Common myeloid progenitor, CD34-positive (primary cell): ENCODE results near the gene DNMT1.

Experiments used
- CTCF ChIA-PET: fragments of 350-600 bp; sonication (Branson Sonifier 250); formaldehyde crosslinking; loops from one replicate; lab custom pipeline; 2021; ENCODE audit warnings: antibody characterized with exemption; lab: Charles Lee
- POLR2A ChIA-PET: fragments of 350-600 bp; sonication (Branson Sonifier 250); formaldehyde crosslinking; loops from one replicate; lab custom pipeline; 2021; ENCODE audit warnings: antibody characterized with exemption; lab: Charles Lee
- DNase-seq, 3 donors: peaks; one replicate each; pipeline versions ENCODE4 v3.0.0 to v3.0.0-alpha.2; 2013
- H3K27ac ChIP-seq, 2 experiments: 1 replicate in 1 of 2; 2 replicates in 1 of 2; pipeline ENCODE4 v1.7.0; 2013; ENCODE audit warnings: inconsistent platforms in 2 of 2, low read length in 2 of 2, mild to moderate bottlenecking in 2 of 2, low read depth in 1 of 2, moderate library complexity in 1 of 2; ENCODE audit not compliant: severe bottlenecking in 2 of 2, insufficient read depth in 1 of 2, poor library complexity in 1 of 2
- H3K27me3 ChIP-seq, 5 experiments: replicated peaks in 2 of 5; 1 replicate in 3 of 5; 2 replicates in 2 of 5; pipeline versions ENCODE4 v1.6.1 to v1.7.0; 2013; ENCODE audit warnings: low read length in 4 of 5, mild to moderate bottlenecking in 2 of 5, moderate library complexity in 2 of 5, inconsistent platforms in 1 of 5; ENCODE audit not compliant: insufficient read depth in 5 of 5, control insufficient read depth in 4 of 5
- H3K36me3 ChIP-seq, 4 experiments: 1 replicate in 2 of 4; 2 replicates in 2 of 4; pipeline versions ENCODE4 v1.6.1 to v1.7.0; 2013; ENCODE audit warnings: low read length in 3 of 4, control low read depth in 1 of 4, mild to moderate bottlenecking in 1 of 4; ENCODE audit not compliant: control insufficient read depth in 4 of 4, insufficient read depth in 4 of 4
- H3K4me1 ChIP-seq, 4 experiments: 1 replicate in 3 of 4; 2 replicates in 1 of 4; pipeline versions ENCODE4 v1.6.1 to v1.7.1; 2013; ENCODE audit warnings: low read length in 3 of 4, mild to moderate bottlenecking in 3 of 4, control low read depth in 1 of 4, inconsistent platforms in 1 of 4, moderate library complexity in 1 of 4; ENCODE audit not compliant: control insufficient read depth in 4 of 4, insufficient read depth in 4 of 4; ENCODE audit errors: control extremely low read depth in 1 of 4
- H3K4me3 ChIP-seq, 7 experiments: 1 replicate in 4 of 7; 2 replicates in 3 of 7; pipeline versions ENCODE4 v1.5.1 to v1.7.0; 2013; ENCODE audit warnings: mild to moderate bottlenecking in 7 of 7, low read length in 6 of 7, moderate library complexity in 6 of 7, inconsistent platforms in 2 of 7, low read depth in 2 of 7, control low read depth in 1 of 7; ENCODE audit not compliant: insufficient read depth in 4 of 7, control insufficient read depth in 1 of 7; ENCODE audit errors: extremely low read depth in 1 of 7
- H3K9me3 ChIP-seq, 5 experiments: 1 replicate in 4 of 5; 2 replicates in 1 of 5; pipeline versions ENCODE4 v1.6.1 to v1.7.1; 2013; ENCODE audit warnings: low read length in 4 of 5, mild to moderate bottlenecking in 2 of 5, inconsistent platforms in 1 of 5, low read depth in 1 of 5, moderate library complexity in 1 of 5; ENCODE audit not compliant: control insufficient read depth in 4 of 5, insufficient read depth in 2 of 5; ENCODE audit errors: control extremely low read depth in 1 of 5
- WGBS: methylation state at CpG from one replicate; pipeline ENCODE4 v1.1.5; 2013; ENCODE audit not compliant: insufficient coverage; 5-methylcytosine and 5-hydroxymethylcytosine counted together

Gene DNMT1

DNA sequence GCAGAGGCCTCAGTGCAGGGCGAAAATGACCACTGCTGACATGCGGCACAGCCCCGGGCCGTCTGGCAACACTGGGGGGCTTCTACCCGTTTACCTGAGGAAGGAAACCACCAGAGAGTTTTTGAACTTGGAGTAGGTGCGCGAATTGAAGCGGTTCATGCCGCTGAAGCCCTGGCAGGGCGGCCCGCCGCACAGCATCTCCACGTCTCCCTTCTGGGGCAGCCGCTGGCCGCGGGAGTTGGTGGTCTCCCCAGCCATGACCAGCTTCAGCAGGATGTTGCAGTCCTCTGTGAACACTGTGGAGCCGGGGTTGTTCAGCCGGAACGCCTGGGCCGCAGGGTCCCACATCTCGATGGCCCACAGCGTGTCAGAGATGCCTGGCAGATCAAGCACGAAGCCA lies 54.8 kb downstream of the DNMT1 start:
- ChIA-PET POLR2A (no interaction called here), CTCF (no interaction called here)
- WGBS, result 96% methylated on average over 23 of the region's 23 CpGs
- Histone ChIP-seq H3K27ac (no peak overlapping the region), H3K4me1 (no peaks in the 10 kb centered on the region), H3K27me3 (no peaks in the 10 kb centered on the region), H3K36me3 (peaks cover 5 to 94% (median 78%) of the 10 kb centered on the region in 4 experiments), H3K9me3 (no peaks in the 10 kb centered on the region), H3K4me3 (no peak overlapping the region)
- no peak for DNase-seq

DNA sequence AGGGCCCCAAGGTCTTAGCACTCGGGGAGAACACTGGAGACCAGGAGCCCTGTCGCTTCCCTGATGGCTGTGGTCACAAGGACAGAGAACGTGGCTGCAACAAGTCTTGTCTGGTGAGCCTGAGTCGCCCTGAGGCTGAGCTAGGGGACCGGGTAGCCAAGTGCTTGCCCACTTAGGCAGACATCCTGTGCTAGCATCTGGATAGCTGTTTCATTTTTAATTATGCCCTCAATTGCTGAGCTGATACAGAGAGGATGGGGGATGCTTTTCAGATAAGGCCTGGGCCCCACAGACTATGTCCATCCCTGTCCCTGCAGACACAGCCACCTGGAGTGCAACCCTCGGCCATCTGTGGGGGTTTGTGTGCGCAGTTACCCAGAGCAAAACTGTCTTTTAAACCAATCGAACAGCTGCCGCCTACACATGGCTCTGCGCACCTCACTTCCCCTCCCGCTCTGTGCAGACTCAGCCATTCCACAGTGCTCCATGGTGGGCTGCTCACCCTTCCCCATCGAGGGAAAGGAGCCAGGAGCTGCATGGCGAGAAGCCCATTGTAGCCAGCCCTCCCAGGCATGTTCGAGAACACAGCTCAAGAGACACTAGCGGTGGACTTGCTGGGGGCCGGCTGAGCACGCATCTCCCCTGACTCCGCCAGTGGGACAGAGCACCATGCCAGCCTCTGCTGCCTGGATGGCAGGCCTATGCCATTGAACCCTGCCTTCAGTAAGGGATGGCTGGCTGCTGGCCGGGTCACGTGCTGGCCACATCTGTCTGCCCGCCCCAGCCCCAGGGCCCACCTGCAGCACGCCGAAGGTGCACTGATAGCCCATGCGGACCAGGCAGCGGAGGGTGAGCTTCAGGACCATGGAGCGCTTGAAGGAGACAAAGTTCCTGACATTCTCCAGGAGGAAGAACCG lies 55.6 kb downstream of the DNMT1 start:
- ChIA-PET CTCF (no interaction called here), POLR2A (interaction anchor here (0.6 kb wide), 1 partner anchor 25 kb away, joined by 3 read pairs; no protein-coding TSS in a partner anchor)
- whole genome bisulfite sequencing, result 98% methylated on average over 26 of the region's 27 CpGs
- H3K27me3 ChIP-seq, result no peaks in the 10 kb centered on the region
- H3K4me3 ChIP-seq, result no peak overlapping the region
- peaks cover 7 to 93% (median 73%) of the 10 kb centered on the region in 4 experiments for H3K36me3 ChIP-seq
- H3K4me1 ChIP-seq, result no peaks in the 10 kb centered on the region
- H3K9me3 ChIP-seq, result no peaks in the 10 kb centered on the region
- DNase-seq, result no peak
- no peak overlapping the region for H3K27ac ChIP-seq

DNA sequence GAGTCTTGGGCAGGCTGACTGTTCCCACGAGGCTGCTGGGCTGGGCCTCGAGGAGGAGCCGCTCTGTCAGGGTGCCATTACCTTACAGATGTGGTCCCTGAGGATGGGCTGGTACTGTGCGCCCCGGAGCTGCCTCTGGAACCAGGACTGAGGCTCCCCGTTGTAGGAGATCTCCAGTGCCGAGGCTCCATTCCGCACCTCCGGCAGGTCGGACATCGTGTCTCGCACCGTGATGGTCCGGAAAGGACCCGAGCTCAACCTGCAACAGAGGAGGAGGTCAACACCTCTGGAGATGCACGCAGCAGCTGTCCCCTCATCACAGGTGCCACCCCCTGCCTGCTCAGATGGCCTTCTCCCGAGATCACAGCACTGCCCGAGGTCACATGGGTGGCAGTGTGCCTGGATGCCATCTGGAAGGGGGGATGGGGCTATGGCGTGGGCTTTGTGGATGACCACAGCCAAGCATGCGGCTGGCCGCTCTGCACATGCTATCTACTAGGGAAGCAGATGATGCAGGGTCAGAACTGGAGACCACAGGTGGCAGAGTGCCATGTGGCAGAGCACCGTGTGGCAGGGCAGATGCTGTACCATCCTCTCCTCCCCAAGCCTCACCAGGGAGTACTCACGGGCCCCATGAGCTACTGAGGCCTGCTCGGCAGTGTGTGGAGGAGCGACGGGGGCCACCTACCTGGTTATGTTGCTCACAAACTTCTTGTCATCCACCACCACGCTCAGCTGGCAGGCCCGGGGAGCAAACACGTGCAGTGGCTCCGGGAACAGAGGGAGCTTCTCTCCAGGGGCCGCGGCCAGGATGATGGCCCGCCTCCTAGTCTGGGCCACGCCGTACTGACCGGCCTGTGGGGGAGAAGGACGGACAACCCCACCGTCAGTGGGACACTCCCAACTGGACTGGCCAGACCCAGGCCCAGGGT lies 56.7 kb downstream of the DNMT1 start:
- peaks cover 2 to 94% (median 73%) of the 10 kb centered on the region in 4 experiments for H3K36me3 ChIP-seq
- H3K27me3 ChIP-seq, result no peaks in the 10 kb centered on the region
- H3K27ac ChIP-seq, result no peak overlapping the region
- ChIA-PET CTCF (interaction anchor here (0.8 kb wide), 1 partner anchor 16 kb away, joined by 4 read pairs; no protein-coding TSS in a partner anchor), POLR2A (no interaction called here)
- no peak overlapping the region for H3K4me3 ChIP-seq
- no peaks in the 10 kb centered on the region for H3K9me3 ChIP-seq
- no peaks in the 10 kb centered on the region for H3K4me1 ChIP-seq
- WGBS, result 97% methylated on average over 37 of the region's 38 CpGs
- DNase-seq, result no peak

DNA sequence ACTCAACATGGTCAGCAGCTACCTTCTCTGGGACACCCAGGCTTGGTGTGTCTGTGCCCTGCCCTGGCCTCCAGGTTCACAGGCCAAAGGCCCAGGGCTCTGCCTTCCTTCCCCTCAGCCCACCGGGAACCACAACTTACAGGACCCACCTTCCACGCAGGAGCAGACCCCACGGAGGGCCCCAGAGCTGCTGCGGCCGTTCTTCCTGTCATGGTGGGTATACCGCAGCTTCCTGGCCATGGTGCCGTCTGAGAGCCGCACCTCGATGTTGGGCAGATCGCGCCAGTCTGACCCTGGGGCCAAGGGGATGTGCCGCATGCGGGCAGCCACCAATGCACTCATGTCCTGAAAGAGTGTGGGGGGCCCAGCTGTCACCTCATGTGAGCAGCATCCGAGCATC lies 57.8 kb downstream of the DNMT1 start:
- Histone ChIP-seq H3K9me3 (no peaks in the 10 kb centered on the region), H3K36me3 (peaks cover 2 to 93% (median 68%) of the 10 kb centered on the region in 4 experiments), H3K4me1 (no peaks in the 10 kb centered on the region), H3K27me3 (no peaks in the 10 kb centered on the region), H3K4me3 (no peak overlapping the region), H3K27ac (no peak overlapping the region)
- ChIA-PET CTCF (no interaction called here), POLR2A (no interaction called here)
- 94% methylated on average over 14 of the region's 14 CpGs for WGBS
- DNase-seq, result no peak

DNA sequence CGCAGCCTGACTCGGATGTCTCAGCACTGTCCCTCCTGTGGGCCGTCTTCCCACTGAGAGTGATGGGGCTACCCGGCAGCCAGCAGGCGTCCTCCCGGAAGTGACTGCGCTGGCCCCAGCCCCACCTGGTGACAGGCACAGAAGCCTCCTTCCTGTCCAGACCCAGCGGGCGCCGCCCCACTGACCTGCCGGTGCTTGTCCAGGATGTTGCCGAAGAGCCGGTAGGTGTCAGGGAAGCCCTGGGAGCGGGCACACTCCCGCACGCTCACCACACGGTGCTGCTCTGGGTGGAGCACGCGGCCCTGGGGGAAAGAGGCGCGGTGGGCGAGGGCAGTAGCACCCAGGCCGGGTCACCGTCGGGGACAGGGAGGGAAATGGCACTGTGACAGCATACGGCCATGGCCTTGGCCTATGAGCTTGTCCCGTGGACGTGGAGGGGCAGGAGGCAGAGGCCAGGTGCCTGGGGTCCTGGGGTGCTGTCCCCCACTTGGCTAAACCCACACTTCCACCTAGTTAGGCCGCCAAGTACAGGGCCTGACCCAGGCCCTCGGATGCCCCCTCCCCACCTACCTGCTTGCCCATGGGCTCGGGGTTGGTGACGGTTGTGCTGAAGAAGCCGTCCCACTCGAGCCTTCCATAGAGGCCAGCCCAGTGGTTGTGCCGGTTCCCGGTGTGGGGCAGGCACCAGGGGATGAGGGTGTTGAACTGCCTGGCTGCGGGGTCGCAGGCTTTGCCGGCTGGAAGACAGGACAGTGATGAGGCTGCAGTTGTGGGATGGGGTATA lies 59.0 kb downstream of the DNMT1 start:
- H3K27me3 ChIP-seq, result no peaks in the 10 kb centered on the region
- POLR2A ChIA-PET, result interaction anchor here (0.6 kb wide), 1 partner anchor 7 kb away, joined by 3 read pairs; no protein-coding TSS in a partner anchor
- CTCF ChIA-PET, result interaction anchor here (0.8 kb wide), 1 partner anchor 47 kb away, joined by 3 read pairs; no protein-coding TSS in a partner anchor
- WGBS, result 98% methylated on average over 39 of the region's 39 CpGs
- no peaks in the 10 kb centered on the region for H3K9me3 ChIP-seq
- peaks cover 2 to 91% (median 65%) of the 10 kb centered on the region in 4 experiments for H3K36me3 ChIP-seq
- DNase-seq, result no peak
- no peak overlapping the region for H3K4me3 ChIP-seq
- no peaks in the 10 kb centered on the region for H3K4me1 ChIP-seq
- no peak overlapping the region for H3K27ac ChIP-seq

DNA sequence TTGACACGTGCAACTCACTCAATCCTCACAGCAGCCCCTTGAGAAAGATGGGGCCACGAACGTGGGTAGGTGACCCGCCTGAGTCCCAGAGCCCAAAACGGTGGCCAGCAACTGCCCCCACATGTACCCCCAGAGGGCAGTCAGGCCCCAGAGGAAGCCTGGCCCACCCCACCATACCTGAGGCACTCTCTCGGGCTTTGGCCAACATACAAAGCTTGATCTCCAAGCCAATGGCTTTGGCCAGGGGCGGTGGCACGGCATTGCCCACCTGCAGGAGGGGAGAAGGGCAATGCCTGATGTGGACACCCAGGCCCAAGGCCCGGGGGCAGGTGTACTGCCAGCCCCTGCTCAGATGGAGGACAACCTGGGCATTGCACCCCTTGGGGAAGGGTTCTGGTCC lies 60.7 kb downstream of the DNMT1 start:
- CTCF ChIA-PET, result interaction anchor here (2.5 kb wide), 1 partner anchor 8 kb away, joined by 7 read pairs; no protein-coding TSS in a partner anchor

More for the DNA sequence above, 60.7 kb downstream of the DNMT1 start:
- Histone ChIP-seq H3K4me3 (no peak overlapping the region), H3K27ac (no peak overlapping the region), H3K4me1 (no peaks in the 10 kb centered on the region), H3K27me3 (no peaks in the 10 kb centered on the region), H3K36me3 (peaks cover 2 to 81% (median 63%) of the 10 kb centered on the region in 4 experiments), H3K9me3 (no peaks in the 10 kb centered on the region)
- 95% methylated on average over 5 of the region's 9 CpGs for WGBS
- POLR2A ChIA-PET, result no interaction called here
- no peak for DNase-seq
